Measurements from ENCODE around the gene FAIM.
"Not testable (repeated sequence)": the region's sequence is repeated elsewhere in the genome, so short reads cannot be mapped to it uniquely, and the experiment has no call there.

The FAIM gene

GRCh38 chr3:138673641-138674530 is 65.3 kb downstream of the FAIM start:
- no peak for TF ChIP-seq CTCF (IDR thresholded peaks at IDR 0.05)
- no peak for DNase-seq
- Histone ChIP-seq H3K4me3 (no peak overlapping the region), H3K27ac (no peak overlapping the region), H3K27me3 (no peaks in the 10 kb centered on the region), H3K9me3 (peaks cover 0 to 18% (median 0%) of the 10 kb centered on the region in 3 donors), H3K36me3 (peaks cover 25 to 47% (median 45%) of the 10 kb centered on the region in 3 donors), H3K4me1 (peaks cover 0 to 17% (median 2%) of the 10 kb centered on the region in 4 donors)
- intact Hi-C loops (cut with DNase I; ENCODE audit: low total_unique reads): no loop called here

GRCh38 chr3:138675393-138675792 is 66.8 kb downstream of the FAIM start:
- DNase-seq: no peak
- peaks cover 0 to 17% (median 2%) of the 10 kb centered on the region in 4 donors for H3K4me1 ChIP-seq
- peaks cover 0 to 18% (median 0%) of the 10 kb centered on the region in 3 donors for H3K9me3 ChIP-seq
- no peak for TF ChIP-seq CTCF (IDR thresholded peaks at IDR 0.05)
- H3K4me3 ChIP-seq: no peak overlapping the region
- H3K27me3 ChIP-seq: no peaks in the 10 kb centered on the region
- H3K27ac ChIP-seq: no peak overlapping the region
- peaks cover 25 to 49% (median 45%) of the 10 kb centered on the region in 3 donors for H3K36me3 ChIP-seq
- intact Hi-C loops (cut with DNase I; ENCODE audit: low total_unique reads): no loop called here

- intact Hi-C loops (cut with DNase I; ENCODE audit: low total_unique reads): no loop called here
- TF ChIP-seq CTCF (IDR thresholded peaks at IDR 0.05): no peak
- DNase-seq: no peak
- Histone ChIP-seq H3K4me3 (no peak overlapping the region), H3K4me1 (no peaks in the 10 kb centered on the region), H3K9me3 (peaks cover 0 to 18% (median 0%) of the 10 kb centered on the region in 3 donors), H3K27me3 (no peaks in the 10 kb centered on the region), H3K36me3 (peaks cover 50 to 53% (median 51%) of the 10 kb centered on the region in 3 donors), H3K27ac (no peak overlapping the region)
Observed at GRCh38 chr3:138678086-138678485, 69.5 kb downstream of the FAIM start.

- peaks cover 49 to 58% (median 57%) of the 10 kb centered on the region in 3 donors for H3K36me3 ChIP-seq
- no peak for TF ChIP-seq CTCF (IDR thresholded peaks at IDR 0.05)
- intact Hi-C loops (cut with DNase I; ENCODE audit: low total_unique reads): no loop called here
- no peak overlapping the region for H3K4me3 ChIP-seq
- no peak for DNase-seq
- no peaks in the 10 kb centered on the region for H3K27me3 ChIP-seq
- no peaks in the 10 kb centered on the region for H3K4me1 ChIP-seq
- H3K27ac ChIP-seq: no peak overlapping the region
- H3K9me3 ChIP-seq: peaks cover 0 to 18% (median 0%) of the 10 kb centered on the region in 3 donors
Observed at GRCh38 chr3:138678874-138679392, 70.4 kb downstream of the FAIM start.

- intact Hi-C loops (cut with DNase I; ENCODE audit: low total_unique reads); H3K4me3 ChIP-seq; DNase-seq; H3K27me3 ChIP-seq; H3K4me1 ChIP-seq; H3K27ac ChIP-seq; H3K9me3 ChIP-seq: not testable (repeated sequence)
- H3K36me3 ChIP-seq: peaks cover 33 to 50% (median 38%) of the 10 kb centered on the region in 3 donors
Observed at GRCh38 chr3:138680974-138681373, 72.4 kb downstream of the FAIM start.

All from tibial artery (tissue), 4 donors.